GM12878 (cell line): ENCODE results near the gene SPG7. TPM values are rescaled to one million over a fixed set of nuclear protein-coding genes. Genes with fewer than 3 reads are reported as not detected.

Source experiments
- ATAC-seq: fragments of 200-7000 bp; cut with Tn5 transposase; 3 replicates; pipeline ENCODE4 v1.9.1; 2020; ENCODE audit warnings: mild to moderate bottlenecking, moderate library complexity
- BruUV-seq: library from RNA; stranded (reverse); fragments of 400-500 nt; replicated peaks from 2 replicates; lab custom pipeline; 2021; lab: Mats Ljungman, UMichigan
- CTCF ChIA-PET: fragments of 300-600 bp; sonication (Branson Sonifier 250); formaldehyde crosslinking; extraction: SDS; loops from one replicate; lab custom pipeline; 2021; ENCODE audit warnings: inconsistent platforms; lab: Yijun Ruan, JAX
- POLR2A ChIA-PET: fragments of 350-600 bp; formaldehyde crosslinking; extraction: SDS; loops from one replicate; lab custom pipeline; 2021; ENCODE audit warnings: inconsistent platforms; lab: Charles Lee
- RAD21 ChIA-PET: fragments of 300-600 bp; sonication (Branson Sonifier 250); formaldehyde crosslinking; loops from one replicate; lab custom pipeline; 2023; ENCODE audit warnings: antibody characterized with exemption; ENCODE audit not compliant: unreplicated experiment; lab: Charles Lee
- SMC1A ChIA-PET: fragments of 300-600 bp; sonication (Branson Sonifier 250); formaldehyde crosslinking; loops from one replicate; lab custom pipeline; 2023; ENCODE audit not compliant: unreplicated experiment, uncharacterized antibody; lab: Charles Lee
- DNase-seq: peaks from one replicate; pipeline ENCODE4 v3.0.0-alpha.2; 2011; ENCODE audit warnings: low read depth, low spot score
- FAIRE-seq: peaks from 3 replicates; lab custom pipeline; 2011; peaks lifted over from hg19 to GRCh38; lab: Jason Lieb, UNC
- H2AFZ ChIP-seq: 2 replicates; pipeline ENCODE4 v1.6.0; 2011; ENCODE audit warnings: low read depth, low read length, control low read depth; ENCODE audit not compliant: control insufficient read depth
- H3K27ac ChIP-seq: 2 replicates; pipeline ENCODE4 v1.5.1; 2011; ENCODE audit warnings: control low read depth; ENCODE audit not compliant: control insufficient read depth, insufficient read depth
- H3K27me3 ChIP-seq, 2 experiments: replicated peaks in 1 of 2; 2 replicates each; pipeline versions ENCODE4 v1.6.0 to v1.6.1; 2011; ENCODE audit warnings: low read length in 1 of 2; ENCODE audit not compliant: control insufficient read depth in 2 of 2, insufficient read depth in 2 of 2
- H3K36me3 ChIP-seq, 2 experiments: 2 replicates each; pipeline ENCODE4 v1.5.1; 2011; ENCODE audit warnings: low read length in 1 of 2; ENCODE audit not compliant: control insufficient read depth in 2 of 2, insufficient read depth in 2 of 2
- H3K4me1 ChIP-seq: 2 replicates; pipeline ENCODE4 v1.6.1; 2011; ENCODE audit warnings: mild to moderate bottlenecking, low read length, moderate library complexity, mixed read lengths; ENCODE audit not compliant: control insufficient read depth, insufficient read depth
- H3K4me2 ChIP-seq: 2 replicates; pipeline ENCODE4 v1.6.0; 2011; ENCODE audit warnings: control low read depth; ENCODE audit not compliant: control insufficient read depth, insufficient read depth
- H3K4me3 ChIP-seq: fragments of 200-600 bp; sonication (generic); 2 replicates; pipeline ENCODE4 v1.5.1; 2016
- H3K79me2 ChIP-seq: 2 replicates; pipeline ENCODE4 v1.6.0; 2011; ENCODE audit warnings: low read length; ENCODE audit not compliant: control insufficient read depth, insufficient read depth
- H3K9ac ChIP-seq: 2 replicates; pipeline ENCODE4 v1.8.0; 2011; ENCODE audit warnings: low read length, control low read depth, mixed read lengths; ENCODE audit not compliant: control insufficient read depth, insufficient read depth
- H3K9me3 ChIP-seq: replicated peaks from 3 replicates; pipeline ENCODE4 v1.5.1; 2011; ENCODE audit warnings: mild to moderate bottlenecking, low read length; ENCODE audit not compliant: control insufficient read depth, insufficient read depth
- H4K20me1 ChIP-seq: 2 replicates; pipeline ENCODE4 v1.6.0; 2011; ENCODE audit not compliant: control insufficient read depth, insufficient read depth
- ASH2L ChIP-seq: fragments of 300-600, 200-600 bp; sonication (generic); IDR thresholded peaks from 2 replicates; pipeline ENCODE4 v1.6.1; 2017; ENCODE audit warnings: low read depth, mild to moderate bottlenecking, borderline replicate concordance
- CEBPZ ChIP-seq: fragments of 150-350 bp; IDR thresholded peaks from 2 replicates; pipeline ENCODE4 v1.6.1; 2016; ENCODE audit warnings: low read depth, low read length
- ETV6 ChIP-seq, 2 experiments: fragments of 450-650 bp in 1 of 2; IDR thresholded peaks in 1 of 2; conservative IDR thresholded peaks in 1 of 2; 2 replicates each; pipeline ENCODE4 v1.6.1; 2014; ENCODE audit warnings: antibody characterized with exemption in 1 of 2, borderline replicate concordance in 1 of 2, low read depth in 1 of 2, mild to moderate bottlenecking in 1 of 2, moderate library complexity in 1 of 2
- EZH2 ChIP-seq: IDR thresholded peaks from 2 replicates; pipeline ENCODE4 v1.6.1; 2012; ENCODE audit warnings: low read depth, mild to moderate bottlenecking, control low read depth, inconsistent platforms, low read length, borderline replicate concordance; ENCODE audit not compliant: control insufficient read depth
- GABPA ChIP-seq: IDR thresholded peaks from 2 replicates; pipeline ENCODE4 v1.6.1; 2014; ENCODE audit warnings: antibody characterized with exemption, low read depth, mild to moderate bottlenecking, inconsistent platforms
- HDGF ChIP-seq: fragments of 450-650 bp; IDR thresholded peaks from 2 replicates; pipeline ENCODE4 v1.6.1; 2016; ENCODE audit warnings: antibody characterized with exemption
- IKZF2 ChIP-seq, 2 experiments: fragments of 450-650 bp; IDR thresholded peaks; 2 replicates each; pipeline ENCODE4 v1.6.1; 2017; ENCODE audit warnings: mild to moderate bottlenecking in 2 of 2, moderate library complexity in 2 of 2
- MAX ChIP-seq: IDR thresholded peaks from 2 replicates; pipeline ENCODE4 v1.6.1; 2012; ENCODE audit warnings: low read depth, low read length, improper control_type of control experiment
- NR2F1 ChIP-seq: fragments of 450-650 bp; conservative IDR thresholded peaks from 2 replicates; pipeline ENCODE4 v1.6.1; 2017; ENCODE audit warnings: mild to moderate bottlenecking
- RCOR1 ChIP-seq: conservative IDR thresholded peaks from 2 replicates; pipeline ENCODE4 v1.6.1; 2012; ENCODE audit warnings: low read depth, low read length, improper control_type of control experiment
- SIX5 ChIP-seq: IDR thresholded peaks from 2 replicates; pipeline ENCODE4 v1.6.1; 2011; ENCODE audit warnings: mild to moderate bottlenecking, low read depth, low read length, moderate library complexity; ENCODE audit not compliant: severe bottlenecking
- SRF ChIP-seq, 2 experiments: IDR thresholded peaks; 2 replicates each; pipeline ENCODE4 v1.6.1; 2011; ENCODE audit warnings: low read depth in 2 of 2, low read length in 2 of 2, mild to moderate bottlenecking in 1 of 2, moderate library complexity in 1 of 2
- STAT1 ChIP-seq: fragments of 450-650 bp; conservative IDR thresholded peaks from 2 replicates; pipeline ENCODE4 v1.6.1; 2014; ENCODE audit warnings: antibody characterized with exemption, mild to moderate bottlenecking
- STAT3 ChIP-seq: IDR thresholded peaks from 2 replicates; pipeline ENCODE4 v1.6.1; 2011; ENCODE audit warnings: low read depth, low read length, improper control_type of control experiment
- SUPT20H ChIP-seq: IDR thresholded peaks from 2 replicates; pipeline ENCODE4 v1.6.1; 2011; ENCODE audit warnings: low read depth, mild to moderate bottlenecking, low read length, moderate library complexity, borderline replicate concordance; ENCODE audit not compliant: control insufficient read depth
- WGBS: methylation state at CpG from one replicate; pipeline ENCODE4 v1.1.6; 2016; ENCODE audit warnings: low lambda C conversion rate; ENCODE audit not compliant: insufficient replicate concordance, insufficient coverage; ENCODE audit errors: missing lambda C conversion rate; 5-methylcytosine and 5-hydroxymethylcytosine counted together
- in situ Hi-C: fragments of 300-500 bp; cut with MboI; formaldehyde crosslinking; loops from 9 replicates; pipeline ENCODE4 v1.14.3; 2018; ENCODE audit warnings: mixed read lengths
- intact Hi-C: fragments of 100-400 bp; cut with micrococcal nuclease; formaldehyde crosslinking; loops from one replicate; pipeline ENCODE4 v1.14.2; 2022; ENCODE audit not compliant: unreplicated experiment
- polyA plus RNA-seq, 11 experiments: library from polyadenylated mRNA; depleted of rRNA in 4 of 11; unstranded in 6 of 11; stranded (reverse) in 5 of 11; fragments of >200 nt; fragmentation: Nextera tagmentation in 4 of 11; fragmentation: Illumina TruSeq in 1 of 11; extraction: Ambion mirVana in 4 of 11; extraction: Trizol in 1 of 11; gene quantifications; 1 replicate in 1 of 11; 2 replicates in 10 of 11; pipeline versions ENCODE4 v1.2.1 to v1.2.3, GENCODE V29; 2011 to 2016; ENCODE audit warnings: inconsistent platforms in 2 of 11, missing spikeins in 2 of 11, low read depth in 1 of 11
- total RNA-seq, 4 experiments: library from RNA; depleted of rRNA in 3 of 4; stranded (reverse); fragments of >200 nt in 3 of 4; fragmentation: Illumina TruSeq in 1 of 4; extraction: Trizol in 1 of 4; gene quantifications; 2 replicates each; pipeline versions ENCODE4 v1.2.1 to v1.2.3, GENCODE V29; 2013 to 2021
- TF ChIP-seq, protein P1 (sequence below): fragments of 450-650 bp; IDR thresholded peaks from 2 replicates; pipeline ENCODE4 v1.6.1; 2017; ENCODE audit warnings: low read depth, mild to moderate bottlenecking, moderate library complexity
- TF ChIP-seq, protein P2 (sequence below): IDR thresholded peaks from 2 replicates; pipeline ENCODE4 v1.6.1; 2011; ENCODE audit warnings: borderline replicate concordance, low read depth, mild to moderate bottlenecking, moderate library complexity, mixed read lengths, low read length; ENCODE audit not compliant: insufficient read depth; ENCODE audit errors: extremely low read length

Gene SPG7
- total and polyA plus RNA-seq, 10 of the 15 experiments (the other 5 are each of a cell fraction or from before 2014, with no cell fraction given) = 5.9 to 75.9 (median 52.5) TPM

DNA sequence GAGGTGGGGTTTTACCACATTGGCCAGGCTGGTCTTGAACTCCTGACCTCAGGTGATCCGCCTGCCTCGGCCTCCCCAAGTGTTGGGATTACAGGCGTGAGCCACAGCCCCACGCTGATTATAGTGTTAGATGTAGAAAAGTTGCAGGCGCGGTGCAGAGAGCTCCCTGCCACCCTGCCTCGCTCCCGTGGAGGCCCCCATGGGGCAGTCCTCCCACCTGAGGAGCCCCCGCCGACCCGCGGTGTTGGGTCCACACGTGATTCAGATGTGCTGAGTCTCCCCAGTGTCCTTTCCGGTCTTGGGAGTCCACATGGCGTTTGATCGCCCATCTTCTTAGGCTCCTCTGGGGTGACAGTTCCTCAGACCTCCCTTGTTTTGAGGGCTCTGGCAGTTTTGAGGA, 47.1 kb downstream of the SPG7 start (continued):
- TF ChIP-seq CEBPZ = no peak
- no peak for TF ChIP-seq RCOR1
- TF ChIP-seq STAT1 = no peak
- no peak for TF ChIP-seq STAT3
- TF ChIP-seq EZH2 = no peak

DNA sequence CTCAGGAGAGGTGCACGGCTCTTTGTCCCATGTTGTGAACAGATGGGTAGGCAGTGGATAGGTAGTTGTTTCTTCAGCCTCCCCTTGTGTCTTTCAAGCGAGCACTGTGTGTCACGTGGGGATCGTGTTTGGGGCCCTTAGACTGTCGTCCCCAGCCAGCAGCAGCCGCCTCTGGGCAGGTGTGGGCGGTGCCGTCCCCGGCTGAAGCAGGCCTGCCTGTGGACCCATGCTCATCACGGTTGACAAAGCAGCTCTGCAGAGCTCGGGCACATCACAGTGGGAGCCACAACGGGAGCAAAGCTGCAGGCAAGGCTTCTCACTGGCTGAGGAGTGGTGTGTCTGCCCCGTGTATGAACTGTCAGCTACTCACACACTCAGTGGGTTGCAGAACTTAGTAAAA, 47.6 kb downstream of the SPG7 start:
- Histone ChIP-seq H4K20me1 (no peaks in the 10 kb centered on the region), H3K27me3 (no peaks in the 10 kb centered on the region), H3K4me2 (no peak overlapping the region), H3K79me2 (peaks cover 6% of the 10 kb centered on the region), H2AFZ (no peak overlapping the region), H3K36me3 (no peaks in the 10 kb centered on the region; a peak in 1 of 4 replicates), H3K4me1 (no peaks in the 10 kb centered on the region), H3K27ac (no peak overlapping the region), H3K9me3 (no peaks in the 10 kb centered on the region), H3K4me3 (no peak overlapping the region), H3K9ac (no peak overlapping the region)
- intact Hi-C loops (loop anchor here (2.0 to 5.0 kb wide), 2 partner anchors 223 to 313 kb away; no protein-coding TSS in a partner anchor), in situ Hi-C loops (loop anchor here (5.0 kb wide), 1 partner anchor 223 kb away; no protein-coding TSS in a partner anchor)
- SMC1A ChIA-PET = no interaction called here
- RAD21 ChIA-PET = no interaction called here
- DNase-seq = no peak
- no TSS peak for BruUV-seq
- FAIRE-seq = no peak
- 66% methylated on average over 13 of the region's 13 CpGs for WGBS
- POLR2A ChIA-PET = no interaction called here
- no peak for ATAC-seq
- CTCF ChIA-PET = interaction anchor here (0.8 to 1.5 kb wide), 2 partner anchors 49 to 222 kb away, joined by 3 to 5 read pairs; no protein-coding TSS in a partner anchor
- no peak for TF ChIP-seq MAX
- no peak for TF ChIP-seq SRF (IDR thresholded peaks at IDR 0.05; ENCODE audit: low read depth in 2 of 2, low read length in 2 of 2)
- no peak for TF ChIP-seq HDGF
- no peak for TF ChIP-seq SUPT20H
- TF ChIP-seq NR2F1 = no peak
- no peak for TF ChIP-seq GABPA
- TF ChIP-seq, protein P1, sequence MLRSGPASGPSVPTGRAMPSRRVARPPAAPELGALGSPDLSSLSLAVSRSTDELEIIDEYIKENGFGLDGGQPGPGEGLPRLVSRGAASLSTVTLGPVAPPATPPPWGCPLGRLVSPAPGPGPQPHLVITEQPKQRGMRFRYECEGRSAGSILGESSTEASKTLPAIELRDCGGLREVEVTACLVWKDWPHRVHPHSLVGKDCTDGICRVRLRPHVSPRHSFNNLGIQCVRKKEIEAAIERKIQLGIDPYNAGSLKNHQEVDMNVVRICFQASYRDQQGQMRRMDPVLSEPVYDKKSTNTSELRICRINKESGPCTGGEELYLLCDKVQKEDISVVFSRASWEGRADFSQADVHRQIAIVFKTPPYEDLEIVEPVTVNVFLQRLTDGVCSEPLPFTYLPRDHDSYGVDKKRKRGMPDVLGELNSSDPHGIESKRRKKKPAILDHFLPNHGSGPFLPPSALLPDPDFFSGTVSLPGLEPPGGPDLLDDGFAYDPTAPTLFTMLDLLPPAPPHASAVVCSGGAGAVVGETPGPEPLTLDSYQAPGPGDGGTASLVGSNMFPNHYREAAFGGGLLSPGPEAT = no peak
- no peak for TF ChIP-seq ETV6 (conservative IDR thresholded peaks at IDR 0.05 in 1 of 2, IDR thresholded peaks at IDR 0.05 in 1 of 2; ENCODE audit: borderline replicate concordance in 1 of 2, low read depth in 1 of 2)
- TF ChIP-seq SIX5 = no peak
- TF ChIP-seq ASH2L = no peak
- TF ChIP-seq IKZF2 (IDR thresholded peaks at IDR 0.05) = no peak
- TF ChIP-seq, protein P2, sequence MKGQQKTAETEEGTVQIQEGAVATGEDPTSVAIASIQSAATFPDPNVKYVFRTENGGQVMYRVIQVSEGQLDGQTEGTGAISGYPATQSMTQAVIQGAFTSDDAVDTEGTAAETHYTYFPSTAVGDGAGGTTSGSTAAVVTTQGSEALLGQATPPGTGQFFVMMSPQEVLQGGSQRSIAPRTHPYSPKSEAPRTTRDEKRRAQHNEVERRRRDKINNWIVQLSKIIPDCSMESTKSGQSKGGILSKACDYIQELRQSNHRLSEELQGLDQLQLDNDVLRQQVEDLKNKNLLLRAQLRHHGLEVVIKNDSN = no peak
